Suprapubic skin (tissue), 3 donors: ENCODE results near the gene PLAU.

Experiments
- POLR2A ChIP-seq, 2 donors: fragments of 450-650 bp; IDR thresholded peaks; one replicate each; pipeline ENCODE4 v1.6.1; 2017; ENCODE audit warnings: antibody characterized with exemption in 2 of 2, mild to moderate bottlenecking in 2 of 2, moderate library complexity in 2 of 2
- TF ChIP-seq, protein P1 (sequence below), 2 donors: fragments of 200-600 bp in 1 of 2; fragments of 450-650 bp in 1 of 2; sonication (generic) in 1 of 2; IDR thresholded peaks; one replicate each; pipeline ENCODE4 v1.5.1; 2016 to 2019; ENCODE audit warnings: antibody characterized with exemption in 2 of 2, mild to moderate bottlenecking in 1 of 2, moderate library complexity in 1 of 2

GRCh38 chr10:73907841-73908517 is 3.0 kb upstream of the PLAU start:
- no peak for TF ChIP-seq POLR2A (IDR thresholded peaks at IDR 0.05)
- TF ChIP-seq, protein P1, sequence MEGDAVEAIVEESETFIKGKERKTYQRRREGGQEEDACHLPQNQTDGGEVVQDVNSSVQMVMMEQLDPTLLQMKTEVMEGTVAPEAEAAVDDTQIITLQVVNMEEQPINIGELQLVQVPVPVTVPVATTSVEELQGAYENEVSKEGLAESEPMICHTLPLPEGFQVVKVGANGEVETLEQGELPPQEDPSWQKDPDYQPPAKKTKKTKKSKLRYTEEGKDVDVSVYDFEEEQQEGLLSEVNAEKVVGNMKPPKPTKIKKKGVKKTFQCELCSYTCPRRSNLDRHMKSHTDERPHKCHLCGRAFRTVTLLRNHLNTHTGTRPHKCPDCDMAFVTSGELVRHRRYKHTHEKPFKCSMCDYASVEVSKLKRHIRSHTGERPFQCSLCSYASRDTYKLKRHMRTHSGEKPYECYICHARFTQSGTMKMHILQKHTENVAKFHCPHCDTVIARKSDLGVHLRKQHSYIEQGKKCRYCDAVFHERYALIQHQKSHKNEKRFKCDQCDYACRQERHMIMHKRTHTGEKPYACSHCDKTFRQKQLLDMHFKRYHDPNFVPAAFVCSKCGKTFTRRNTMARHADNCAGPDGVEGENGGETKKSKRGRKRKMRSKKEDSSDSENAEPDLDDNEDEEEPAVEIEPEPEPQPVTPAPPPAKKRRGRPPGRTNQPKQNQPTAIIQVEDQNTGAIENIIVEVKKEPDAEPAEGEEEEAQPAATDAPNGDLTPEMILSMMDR (IDR thresholded peaks at IDR 0.05), result no peak
